WI38 (cell line): ENCODE measurements around the gene FOXA2.

Experiments used
- H3K4me3 ChIP-seq: 2 replicates; pipeline ENCODE4 v1.5.1; 2011; ENCODE audit warnings: low read depth, mild to moderate bottlenecking, control low read depth, low read length
- TF ChIP-seq, protein P1 (sequence below): IDR thresholded peaks from 2 replicates; pipeline ENCODE4 v1.5.1; 2012; ENCODE audit warnings: low read depth, mild to moderate bottlenecking, control low read depth, low read length

FOXA2 gene

GRCh38 chr20:22619806-22620205 is 35.4 kb upstream of the FOXA2 start:
- TF ChIP-seq, protein P1, sequence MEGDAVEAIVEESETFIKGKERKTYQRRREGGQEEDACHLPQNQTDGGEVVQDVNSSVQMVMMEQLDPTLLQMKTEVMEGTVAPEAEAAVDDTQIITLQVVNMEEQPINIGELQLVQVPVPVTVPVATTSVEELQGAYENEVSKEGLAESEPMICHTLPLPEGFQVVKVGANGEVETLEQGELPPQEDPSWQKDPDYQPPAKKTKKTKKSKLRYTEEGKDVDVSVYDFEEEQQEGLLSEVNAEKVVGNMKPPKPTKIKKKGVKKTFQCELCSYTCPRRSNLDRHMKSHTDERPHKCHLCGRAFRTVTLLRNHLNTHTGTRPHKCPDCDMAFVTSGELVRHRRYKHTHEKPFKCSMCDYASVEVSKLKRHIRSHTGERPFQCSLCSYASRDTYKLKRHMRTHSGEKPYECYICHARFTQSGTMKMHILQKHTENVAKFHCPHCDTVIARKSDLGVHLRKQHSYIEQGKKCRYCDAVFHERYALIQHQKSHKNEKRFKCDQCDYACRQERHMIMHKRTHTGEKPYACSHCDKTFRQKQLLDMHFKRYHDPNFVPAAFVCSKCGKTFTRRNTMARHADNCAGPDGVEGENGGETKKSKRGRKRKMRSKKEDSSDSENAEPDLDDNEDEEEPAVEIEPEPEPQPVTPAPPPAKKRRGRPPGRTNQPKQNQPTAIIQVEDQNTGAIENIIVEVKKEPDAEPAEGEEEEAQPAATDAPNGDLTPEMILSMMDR: no peak
- H3K4me3 ChIP-seq: no peak overlapping the region

DNA sequence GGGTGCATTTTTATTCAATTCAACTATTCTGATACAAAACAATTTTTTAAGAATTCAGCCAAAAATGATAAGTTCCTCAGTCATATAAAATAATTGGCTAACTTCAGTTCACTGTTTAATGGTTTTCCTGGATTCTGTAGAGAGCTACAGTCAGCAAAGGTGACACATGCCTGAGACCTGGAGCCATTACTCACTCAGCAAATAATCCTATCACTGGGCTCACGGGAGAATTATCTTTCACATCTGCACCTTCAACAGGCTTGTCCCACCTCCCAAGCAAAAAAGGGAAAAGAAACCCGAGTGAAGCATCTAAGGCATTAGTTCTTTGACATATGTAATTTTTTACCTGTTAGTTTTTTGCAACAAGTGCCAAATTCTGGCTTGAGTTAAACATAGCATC is 34.9 kb upstream of the FOXA2 start:
- TF ChIP-seq, protein P1: no peak
- no peak overlapping the region for H3K4me3 ChIP-seq

DNA sequence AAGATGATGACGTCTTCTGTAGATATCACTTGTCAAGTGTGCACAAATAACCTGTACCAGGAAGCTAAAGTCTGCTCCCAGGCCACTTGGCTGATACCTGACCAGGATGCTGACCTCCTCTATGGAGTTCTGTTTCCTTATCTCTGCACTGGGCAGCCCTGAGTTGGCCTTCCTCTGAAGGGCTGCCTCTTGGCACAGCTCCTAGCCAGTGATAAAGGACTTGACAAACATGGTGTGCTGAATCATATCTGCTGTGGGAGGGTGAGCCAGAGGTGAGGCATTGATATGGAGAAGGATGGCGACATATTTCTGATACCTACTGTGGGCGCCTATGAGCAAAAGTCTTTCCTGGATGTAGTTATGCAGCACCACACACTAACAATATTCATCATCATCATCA is 32.8 kb upstream of the FOXA2 start:
- TF ChIP-seq, protein P1: no peak

DNA sequence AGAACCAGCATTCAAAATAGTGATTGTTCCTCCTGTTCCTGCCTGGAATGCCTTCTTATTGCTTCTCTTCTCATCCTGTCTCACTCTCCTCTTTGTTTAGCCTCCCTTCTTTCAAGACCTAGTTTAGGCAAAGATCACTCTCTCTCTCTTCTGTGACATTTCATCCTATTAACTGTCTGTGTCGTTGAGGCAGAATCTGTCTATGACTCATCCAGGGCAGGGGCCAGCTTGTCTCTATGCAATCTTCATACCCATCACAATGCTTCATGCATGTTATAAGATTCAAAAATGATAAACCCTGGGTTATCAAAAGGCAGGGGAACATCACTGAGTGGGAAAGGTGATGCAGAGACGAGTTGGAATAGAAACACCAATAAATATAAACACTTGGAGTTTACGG is 32.2 kb upstream of the FOXA2 start:
- no peak overlapping the region for H3K4me3 ChIP-seq
- TF ChIP-seq, protein P1: no peak

More for the DNA sequence above, 32.8 kb upstream of the FOXA2 start:
- no peak overlapping the region for H3K4me3 ChIP-seq

GRCh38 chr20:22615425-22615824 is 31.1 kb upstream of the FOXA2 start:
- TF ChIP-seq, protein P1: no peak
- H3K4me3 ChIP-seq: no peak overlapping the region

DNA sequence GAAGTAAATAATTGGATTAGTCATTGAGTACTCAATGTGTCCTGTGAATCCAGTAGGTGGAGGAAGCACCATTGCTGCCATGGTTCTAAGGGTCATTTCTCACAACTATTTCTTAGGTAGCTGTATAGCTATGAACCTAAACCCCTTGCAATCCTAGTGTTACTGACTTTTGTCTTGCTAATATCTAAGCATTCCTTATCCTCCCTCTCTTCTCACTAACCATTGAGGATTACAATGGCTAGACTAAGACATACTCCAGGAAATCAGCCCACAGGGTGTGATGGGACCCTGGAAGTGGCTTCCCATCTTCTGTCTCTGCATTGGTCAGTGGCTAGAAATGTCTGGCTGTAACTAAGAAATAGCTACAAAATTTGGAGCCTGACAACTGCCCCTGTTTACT is 27.3 kb upstream of the FOXA2 start:
- TF ChIP-seq, protein P1: no peak
- no peak overlapping the region for H3K4me3 ChIP-seq

DNA sequence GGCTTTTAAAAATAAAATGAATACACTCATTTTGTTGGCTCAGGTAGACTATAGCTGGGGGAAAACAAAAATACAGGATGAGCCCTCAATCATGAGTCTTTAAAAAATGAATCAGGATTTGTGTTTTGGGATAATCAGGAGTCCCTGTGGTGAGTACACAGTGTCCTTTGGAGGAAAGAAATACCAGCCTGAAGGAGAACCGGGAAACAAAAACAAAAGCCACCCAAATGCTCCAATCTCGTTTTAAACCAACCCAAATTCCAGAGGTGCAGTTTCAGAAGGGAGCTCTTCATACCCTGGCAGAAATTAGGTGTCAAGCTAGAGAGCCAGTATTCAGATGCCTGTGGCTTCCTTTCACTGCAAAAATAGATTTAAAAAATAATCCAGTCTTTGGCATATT is 23.3 kb upstream of the FOXA2 start:
- TF ChIP-seq, protein P1: no peak
- H3K4me3 ChIP-seq: no peak overlapping the region
